ENCODE data around the gene SF3B5. TPM values are rescaled to one million over a fixed set of nuclear protein-coding genes. Genes with fewer than 3 reads are reported as not detected.

SF3B5 gene
- total RNA-seq, 6 experiments from 2014 or later: 172 to 189 (median 177) TPM

GRCh38 chr6:144065213-144065660 is 30.1 kb downstream of the SF3B5 start:
- H3K27me3 Mint-ChIP-seq (ENCODE audit: insufficient read depth): peaks cover 55% of the 10 kb centered on the region

GRCh38 chr6:144064402-144065212 is 30.8 kb downstream of the SF3B5 start:
- no peaks in the 10 kb centered on the region for H3K36me3 Mint-ChIP-seq (ENCODE audit: low read depth)
- peaks cover 51% of the 10 kb centered on the region for H3K27me3 Mint-ChIP-seq (ENCODE audit: insufficient read depth)
- H3K27ac Mint-ChIP-seq: no peak overlapping the region
- no peaks in the 10 kb centered on the region for H3K9me3 Mint-ChIP-seq
- DNase-seq: no peak
- H3K4me3 Mint-ChIP-seq: peak overlapping the region; percentile 81
- TF ChIP-seq CTCF (IDR thresholded peaks at IDR 0.05): no peak
- peaks cover 13% of the 10 kb centered on the region for H3K4me1 Mint-ChIP-seq (ENCODE audit: low read depth)

More at GRCh38 chr6:144065213-144065660, 30.1 kb downstream of the SF3B5 start:
- Mint-ChIP-seq H3K27ac (no peak overlapping the region), H3K36me3 (ENCODE audit: low read depth) (no peaks in the 10 kb centered on the region), H3K4me3 (peak overlapping the region; percentile 81), H3K4me1 (ENCODE audit: low read depth) (peaks cover 13% of the 10 kb centered on the region), H3K9me3 (no peaks in the 10 kb centered on the region)
- DNase-seq: no peak
- TF ChIP-seq CTCF (IDR thresholded peaks at IDR 0.05): no peak

DNA sequence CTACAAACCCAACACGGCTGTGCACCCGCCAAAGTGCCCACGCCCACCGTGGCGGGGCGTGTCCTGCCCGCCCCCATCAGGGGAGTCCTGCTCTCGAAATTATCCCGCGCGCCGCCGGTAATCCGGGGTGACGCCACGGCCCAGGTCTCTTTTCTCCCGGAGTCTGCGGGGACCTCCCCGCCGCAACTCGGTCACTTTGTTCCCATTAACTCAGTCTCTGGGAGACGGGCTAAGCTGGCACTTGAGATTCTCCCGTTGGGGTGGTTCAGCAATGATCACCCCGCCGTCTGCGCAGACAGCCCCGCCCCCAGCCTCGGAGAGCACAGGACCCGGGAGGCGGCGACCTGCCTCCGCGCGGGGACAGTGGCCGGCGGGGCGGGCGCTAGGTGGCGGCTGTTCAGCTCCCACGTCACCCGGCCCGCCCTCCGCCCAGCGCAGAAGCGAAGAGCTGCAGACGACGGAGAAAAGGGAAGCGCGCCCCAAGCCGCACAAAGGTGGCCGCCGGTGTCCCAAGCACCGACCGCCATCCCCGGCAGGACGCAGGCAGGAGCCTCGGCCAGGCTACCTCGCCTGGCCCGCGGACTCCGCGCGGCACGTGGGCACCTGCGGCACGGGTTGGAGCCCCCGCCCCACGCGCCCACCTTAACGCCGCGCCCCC is 31.5 kb downstream of the SF3B5 start:
- Mint-ChIP-seq H3K36me3 (ENCODE audit: low read depth) (no peaks in the 10 kb centered on the region), H3K27ac (no peak overlapping the region), H3K27me3 (ENCODE audit: insufficient read depth) (peaks cover 46% of the 10 kb centered on the region), H3K4me3 (peak overlapping the region; percentile 82), H3K9me3 (no peaks in the 10 kb centered on the region), H3K4me1 (ENCODE audit: low read depth) (peaks cover 13% of the 10 kb centered on the region)
- TF ChIP-seq CTCF (IDR thresholded peaks at IDR 0.05): peak; percentile 49; the same call in 1 of the 2 replicates
- peak; percentile 16 for DNase-seq

DNA sequence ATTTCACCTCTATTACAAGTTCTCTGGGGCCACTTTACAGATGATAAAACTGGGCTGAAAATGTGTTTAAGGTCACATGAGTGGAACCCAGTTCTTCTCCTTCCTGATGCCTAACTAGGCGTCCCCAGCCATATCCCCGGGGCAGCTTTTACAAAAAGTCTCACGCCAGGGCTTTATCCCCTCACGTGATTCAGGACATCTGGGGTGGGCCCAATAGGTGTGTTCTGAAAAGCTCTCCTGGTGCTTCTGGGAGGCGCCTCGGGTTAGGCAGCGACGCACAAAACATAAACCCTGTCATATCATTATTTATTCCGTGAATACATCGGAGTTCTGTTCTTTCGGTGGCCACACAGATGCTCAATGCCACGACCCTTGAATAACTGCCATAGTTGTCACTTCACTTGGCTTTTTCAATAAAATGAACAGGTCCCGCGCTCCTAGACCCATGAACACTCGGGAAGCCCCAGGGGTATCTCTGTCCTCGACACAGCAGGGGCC is 32.1 kb downstream of the SF3B5 start:
- peaks cover 44% of the 10 kb centered on the region for H3K27me3 Mint-ChIP-seq (ENCODE audit: insufficient read depth)
- H3K36me3 Mint-ChIP-seq (ENCODE audit: low read depth): no peaks in the 10 kb centered on the region
- H3K9me3 Mint-ChIP-seq: no peaks in the 10 kb centered on the region
- no peak for DNase-seq
- no peak overlapping the region for H3K27ac Mint-ChIP-seq
- H3K4me1 Mint-ChIP-seq (ENCODE audit: low read depth): peaks cover 13% of the 10 kb centered on the region
- no peak for TF ChIP-seq CTCF (IDR thresholded peaks at IDR 0.05)
- peak overlapping the region; percentile 82 for H3K4me3 Mint-ChIP-seq

DNA sequence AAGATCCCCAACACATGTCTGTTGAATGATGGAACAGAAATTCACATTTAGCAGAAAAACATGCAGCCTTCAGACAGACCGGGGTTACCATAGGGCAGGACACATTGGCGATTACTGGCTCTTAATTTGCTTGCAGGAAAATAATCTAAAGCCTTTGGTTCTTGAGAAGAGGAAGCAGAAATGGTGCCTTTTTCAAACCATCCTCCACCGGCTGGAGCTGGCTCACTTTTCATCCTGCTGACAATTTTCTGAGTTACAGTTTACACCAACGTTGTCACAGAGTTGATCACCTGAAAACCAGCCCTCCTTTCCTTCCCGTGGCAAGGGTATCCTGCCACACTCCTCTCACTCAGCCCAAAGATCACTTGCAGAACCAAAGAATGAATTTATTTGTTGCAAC is 32.6 kb downstream of the SF3B5 start:
- no peak for TF ChIP-seq CTCF (IDR thresholded peaks at IDR 0.05)
- Mint-ChIP-seq H3K4me3 (no peak overlapping the region), H3K9me3 (no peaks in the 10 kb centered on the region), H3K27me3 (ENCODE audit: insufficient read depth) (peaks cover 49% of the 10 kb centered on the region), H3K36me3 (ENCODE audit: low read depth) (no peaks in the 10 kb centered on the region), H3K27ac (no peak overlapping the region), H3K4me1 (ENCODE audit: low read depth) (peaks cover 13% of the 10 kb centered on the region)
- DNase-seq: no peak
